ENCODE data around the gene CLRN2.

The CLRN2 gene

DNA sequence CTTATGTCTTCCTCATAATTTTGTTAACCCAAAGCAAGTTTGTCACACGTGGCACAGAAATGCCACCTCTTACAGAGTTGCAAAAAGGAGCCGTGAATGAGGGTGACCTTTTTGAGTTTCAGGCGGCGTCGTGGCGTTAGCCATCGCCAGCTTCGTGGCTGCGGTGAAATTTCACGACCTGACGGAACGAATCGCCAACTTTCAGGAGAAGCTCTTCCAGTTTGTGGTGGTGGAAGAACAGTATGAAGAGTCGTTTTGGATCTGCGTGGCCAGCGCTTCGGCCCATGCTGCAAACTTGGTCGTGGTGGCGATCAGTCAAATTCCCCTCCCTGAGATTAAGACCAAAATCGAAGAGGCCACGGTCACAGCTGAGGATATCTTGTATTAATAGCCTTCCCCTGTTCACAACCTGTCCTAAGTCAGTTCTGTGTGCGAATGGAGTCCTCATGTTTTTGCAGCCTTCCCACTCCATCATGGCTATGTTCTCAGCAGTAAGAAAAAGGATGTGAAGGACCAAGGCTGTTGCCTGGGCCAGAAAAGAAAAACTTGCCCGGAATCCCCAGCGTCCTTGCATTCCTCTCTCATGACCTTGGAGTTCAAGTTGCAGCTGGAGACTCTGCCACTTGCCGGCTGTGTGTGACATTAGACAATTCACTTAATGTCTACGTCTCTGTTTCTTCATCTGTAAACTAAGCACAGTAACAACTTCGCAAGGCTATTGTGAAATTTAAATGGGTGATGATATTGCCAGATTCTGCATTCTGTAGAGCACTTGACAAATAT is 11.9 kb downstream of the CLRN2 start:
- no peak for TF ChIP-seq EZH2phosphoT487 (IDR thresholded peaks at IDR 0.05; ENCODE audit: borderline replicate concordance, low read length)
- TF ChIP-seq, protein P1, sequence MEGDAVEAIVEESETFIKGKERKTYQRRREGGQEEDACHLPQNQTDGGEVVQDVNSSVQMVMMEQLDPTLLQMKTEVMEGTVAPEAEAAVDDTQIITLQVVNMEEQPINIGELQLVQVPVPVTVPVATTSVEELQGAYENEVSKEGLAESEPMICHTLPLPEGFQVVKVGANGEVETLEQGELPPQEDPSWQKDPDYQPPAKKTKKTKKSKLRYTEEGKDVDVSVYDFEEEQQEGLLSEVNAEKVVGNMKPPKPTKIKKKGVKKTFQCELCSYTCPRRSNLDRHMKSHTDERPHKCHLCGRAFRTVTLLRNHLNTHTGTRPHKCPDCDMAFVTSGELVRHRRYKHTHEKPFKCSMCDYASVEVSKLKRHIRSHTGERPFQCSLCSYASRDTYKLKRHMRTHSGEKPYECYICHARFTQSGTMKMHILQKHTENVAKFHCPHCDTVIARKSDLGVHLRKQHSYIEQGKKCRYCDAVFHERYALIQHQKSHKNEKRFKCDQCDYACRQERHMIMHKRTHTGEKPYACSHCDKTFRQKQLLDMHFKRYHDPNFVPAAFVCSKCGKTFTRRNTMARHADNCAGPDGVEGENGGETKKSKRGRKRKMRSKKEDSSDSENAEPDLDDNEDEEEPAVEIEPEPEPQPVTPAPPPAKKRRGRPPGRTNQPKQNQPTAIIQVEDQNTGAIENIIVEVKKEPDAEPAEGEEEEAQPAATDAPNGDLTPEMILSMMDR (IDR thresholded peaks at IDR 0.05; ENCODE audit: low read depth, low read length, poor library complexity, severe bottlenecking) = no peak
- Histone ChIP-seq H3K27ac (ENCODE audit: low read depth, low read length) (no peak overlapping the region), H3F3A (ENCODE audit: control insufficient read depth, insufficient read depth) (no peaks in the 10 kb centered on the region), H3K36me3 (ENCODE audit: control insufficient read depth, low read length) (no peaks in the 10 kb centered on the region), H4K20me1 (ENCODE audit: control insufficient read depth, insufficient read depth, low read depth, low read length) (no peaks in the 10 kb centered on the region), H3K79me2 (ENCODE audit: control insufficient read depth, low read length) (no peaks in the 10 kb centered on the region), H3K27me3 (ENCODE audit: control insufficient read depth, low read length) (peaks cover 21% of the 10 kb centered on the region), H3K4me2 (ENCODE audit: low read length) (no peak overlapping the region), H3K9me2 (replicated peaks; ENCODE audit: control insufficient read depth, low read length) (no peaks in the 10 kb centered on the region), H3K4me1 (ENCODE audit: control insufficient read depth, low read length) (no peaks in the 10 kb centered on the region), H3K4me3 (ENCODE audit: low read length) (no peak overlapping the region), H3K9me3 (ENCODE audit: control insufficient read depth, insufficient read depth, low read length) (no peaks in the 10 kb centered on the region)

DNA sequence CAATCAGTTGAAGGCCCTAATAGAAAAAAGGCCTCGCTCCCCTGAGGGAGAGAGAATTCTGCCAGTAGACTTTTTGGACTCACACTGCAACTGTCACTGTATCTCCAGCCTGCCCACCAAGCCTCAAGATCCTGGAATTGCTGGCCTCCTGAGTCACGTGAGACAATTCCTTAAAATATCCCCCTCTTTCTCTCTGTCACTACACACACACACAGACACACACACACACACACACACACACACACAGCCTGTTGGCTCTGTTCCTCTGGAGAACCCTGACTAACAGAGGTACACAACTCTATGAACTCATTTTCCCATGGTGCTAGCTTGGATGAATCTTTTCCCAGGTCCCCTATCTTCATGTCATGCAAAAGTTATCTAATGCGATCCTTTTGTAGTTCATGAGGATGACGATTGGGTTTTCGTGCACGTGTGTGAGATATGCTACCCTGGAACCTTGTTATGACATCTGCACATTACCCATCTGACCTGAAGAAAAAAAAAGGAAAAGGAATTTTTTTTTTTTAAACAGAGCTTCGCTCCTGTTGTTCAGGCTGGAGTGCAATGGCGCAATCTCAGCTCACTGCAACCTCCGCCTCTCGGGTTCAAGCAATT is 13.7 kb downstream of the CLRN2 start:
- Histone ChIP-seq H3K79me2 (ENCODE audit: control insufficient read depth, low read length) (no peaks in the 10 kb centered on the region), H4K20me1 (ENCODE audit: control insufficient read depth, insufficient read depth, low read depth, low read length) (no peaks in the 10 kb centered on the region), H3K4me2 (ENCODE audit: low read length) (no peak overlapping the region), H3K9me2 (replicated peaks; ENCODE audit: control insufficient read depth, low read length) (no peaks in the 10 kb centered on the region), H3F3A (ENCODE audit: control insufficient read depth, insufficient read depth) (no peaks in the 10 kb centered on the region), H3K27me3 (ENCODE audit: control insufficient read depth, low read length) (peaks cover 23% of the 10 kb centered on the region), H3K36me3 (ENCODE audit: control insufficient read depth, low read length) (no peaks in the 10 kb centered on the region), H3K4me3 (ENCODE audit: low read length) (no peak overlapping the region), H3K9me3 (ENCODE audit: control insufficient read depth, insufficient read depth, low read length) (no peaks in the 10 kb centered on the region), H3K27ac (ENCODE audit: low read depth, low read length) (no peak overlapping the region), H3K4me1 (ENCODE audit: control insufficient read depth, low read length) (no peaks in the 10 kb centered on the region)
- TF ChIP-seq, protein P1 (IDR thresholded peaks at IDR 0.05; ENCODE audit: low read depth, low read length, poor library complexity, severe bottlenecking) = no peak
- no peak for TF ChIP-seq EZH2phosphoT487 (IDR thresholded peaks at IDR 0.05; ENCODE audit: borderline replicate concordance, low read length)

DNA sequence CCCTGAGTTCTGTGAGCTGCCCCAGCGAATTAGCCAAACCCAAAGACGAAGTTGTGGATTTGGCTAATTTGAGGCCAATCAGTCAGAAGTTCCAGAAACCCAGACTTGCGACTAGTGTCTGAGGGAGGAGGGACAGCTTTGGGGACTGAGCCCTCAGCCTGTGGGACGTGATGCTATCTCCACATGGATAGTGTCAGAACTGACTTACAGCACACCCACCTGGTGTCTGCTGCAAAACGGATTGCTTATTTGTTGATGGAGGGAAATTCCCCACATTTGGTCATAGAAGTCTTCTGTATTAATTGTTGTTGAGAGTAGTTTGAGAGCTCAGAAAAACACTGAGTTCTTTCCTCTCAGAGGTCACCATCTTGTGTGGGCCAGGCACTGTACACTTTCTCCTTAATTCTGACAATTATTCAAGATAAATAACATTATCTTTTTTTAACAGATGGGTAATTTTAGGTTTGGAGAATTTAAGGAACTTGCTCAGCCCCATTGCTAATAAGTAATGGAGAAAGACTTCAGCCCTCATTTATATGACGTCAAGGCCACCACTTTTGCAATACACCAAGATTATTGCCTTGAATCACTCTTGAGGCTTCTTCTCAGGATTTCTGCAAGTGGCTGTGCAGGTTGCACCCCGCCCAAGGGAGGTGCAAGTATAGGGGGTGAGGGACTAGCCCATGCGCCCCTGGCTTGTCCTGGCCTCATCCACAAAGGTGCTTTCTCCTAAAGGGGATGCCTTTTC is 16.7 kb downstream of the CLRN2 start:
- no peaks in the 10 kb centered on the region for H4K20me1 ChIP-seq (ENCODE audit: control insufficient read depth, insufficient read depth, low read depth, low read length)
- no peaks in the 10 kb centered on the region for H3K4me1 ChIP-seq (ENCODE audit: control insufficient read depth, low read length)
- no peaks in the 10 kb centered on the region for H3K36me3 ChIP-seq (ENCODE audit: control insufficient read depth, low read length)
- no peak overlapping the region for H3K4me2 ChIP-seq (ENCODE audit: low read length)
- no peaks in the 10 kb centered on the region for H3K9me2 ChIP-seq (replicated peaks; ENCODE audit: control insufficient read depth, low read length)
- H3K79me2 ChIP-seq (ENCODE audit: control insufficient read depth, low read length) = no peaks in the 10 kb centered on the region
- H3F3A ChIP-seq (ENCODE audit: control insufficient read depth, insufficient read depth) = no peaks in the 10 kb centered on the region
- H3K9me3 ChIP-seq (ENCODE audit: control insufficient read depth, insufficient read depth, low read length) = peaks cover 3% of the 10 kb centered on the region; the same call in 1 of the 2 replicates
- H3K27ac ChIP-seq (ENCODE audit: low read depth, low read length) = no peak overlapping the region
- TF ChIP-seq, protein P1 (IDR thresholded peaks at IDR 0.05; ENCODE audit: low read depth, low read length, poor library complexity, severe bottlenecking) = no peak
- no peak for TF ChIP-seq EZH2phosphoT487 (IDR thresholded peaks at IDR 0.05; ENCODE audit: borderline replicate concordance, low read length)
- no peak overlapping the region for H3K4me3 ChIP-seq (ENCODE audit: low read length)
- H3K27me3 ChIP-seq (ENCODE audit: control insufficient read depth, low read length) = peaks cover 28% of the 10 kb centered on the region

Measured in DOHH2 (cell line).